ENCODE data around the gene CHST12.

DNA sequence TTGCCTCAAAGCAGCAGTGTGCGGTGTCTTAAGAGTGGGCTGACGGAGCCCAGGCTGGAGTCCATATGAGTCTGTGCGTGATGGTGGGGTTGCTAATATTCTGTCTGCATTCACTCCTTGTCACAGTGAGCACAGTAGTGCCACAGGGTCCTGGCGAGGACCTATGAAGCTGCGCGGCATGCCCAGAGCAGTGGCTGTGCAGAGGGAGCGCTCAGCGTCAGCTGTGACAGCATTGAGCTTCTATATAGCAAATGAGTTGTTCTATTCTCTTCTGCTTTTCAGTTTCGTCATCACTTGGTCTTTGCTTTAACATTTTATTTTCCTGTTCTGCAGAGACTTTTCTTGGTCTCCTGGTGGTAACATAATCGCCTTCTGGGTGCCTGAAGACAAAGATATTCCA is 34.3 kb upstream of the CHST12 start:
- TF ChIP-seq, protein P1, sequence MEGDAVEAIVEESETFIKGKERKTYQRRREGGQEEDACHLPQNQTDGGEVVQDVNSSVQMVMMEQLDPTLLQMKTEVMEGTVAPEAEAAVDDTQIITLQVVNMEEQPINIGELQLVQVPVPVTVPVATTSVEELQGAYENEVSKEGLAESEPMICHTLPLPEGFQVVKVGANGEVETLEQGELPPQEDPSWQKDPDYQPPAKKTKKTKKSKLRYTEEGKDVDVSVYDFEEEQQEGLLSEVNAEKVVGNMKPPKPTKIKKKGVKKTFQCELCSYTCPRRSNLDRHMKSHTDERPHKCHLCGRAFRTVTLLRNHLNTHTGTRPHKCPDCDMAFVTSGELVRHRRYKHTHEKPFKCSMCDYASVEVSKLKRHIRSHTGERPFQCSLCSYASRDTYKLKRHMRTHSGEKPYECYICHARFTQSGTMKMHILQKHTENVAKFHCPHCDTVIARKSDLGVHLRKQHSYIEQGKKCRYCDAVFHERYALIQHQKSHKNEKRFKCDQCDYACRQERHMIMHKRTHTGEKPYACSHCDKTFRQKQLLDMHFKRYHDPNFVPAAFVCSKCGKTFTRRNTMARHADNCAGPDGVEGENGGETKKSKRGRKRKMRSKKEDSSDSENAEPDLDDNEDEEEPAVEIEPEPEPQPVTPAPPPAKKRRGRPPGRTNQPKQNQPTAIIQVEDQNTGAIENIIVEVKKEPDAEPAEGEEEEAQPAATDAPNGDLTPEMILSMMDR (IDR thresholded peaks at IDR 0.05; ENCODE audit: low read depth, low read length) = no peak
- TF ChIP-seq POLR2A (IDR thresholded peaks at IDR 0.05; ENCODE audit: extremely low read depth, insufficient read length) (no peak), MYC (IDR thresholded peaks at IDR 0.05; ENCODE audit: low read depth, low read length) (no peak)
